HepG2 (cell line): ENCODE measurements around the gene TRAPPC10. TPM values are rescaled to one million over a fixed set of nuclear protein-coding genes. Genes with fewer than 3 reads are reported as not detected.

Source experiments
- ATAC-seq: fragments of 200-7000 bp; cut with Tn5 transposase; 3 replicates; pipeline ENCODE4 v1.9.1; 2020; ENCODE audit warnings: mild to moderate bottlenecking, moderate library complexity
- Bru-seq: library from RNA; stranded (reverse); fragments of 400-500 nt; gene quantifications from one replicate; lab custom pipeline; 2021; lab: Mats Ljungman, UMichigan
- BruChase-seq, 2 experiments: library from RNA; stranded (reverse); fragments of 400-500 nt; gene quantifications; one replicate each; lab custom pipeline; 2021; lab: Mats Ljungman, UMichigan
- BruUV-seq: library from RNA; stranded (reverse); fragments of 400-500 nt; replicated peaks from 2 replicates; lab custom pipeline; 2021; lab: Mats Ljungman, UMichigan
- CTCF ChIA-PET: fragments of 300-600 bp; formaldehyde crosslinking; extraction: SDS; loops from one replicate; lab custom pipeline; 2021; ENCODE audit warnings: low total read pairs, inconsistent platforms, low intra/inter-chr PET ratio; lab: Yijun Ruan, JAX
- POLR2A ChIA-PET: fragments of 350-600 bp; sonication (Branson Sonifier 250); formaldehyde crosslinking; loops from one replicate; lab custom pipeline; 2020; ENCODE audit warnings: antibody characterized with exemption, inconsistent platforms; lab: Yijun Ruan, JAX
- DNase-seq: peaks from one replicate; pipeline ENCODE4 v3.0.0-alpha.2; 2015; ENCODE audit warnings: low spot score
- FAIRE-seq: peaks from 3 replicates; lab custom pipeline; 2011; peaks lifted over from hg19 to GRCh38; lab: Jason Lieb, UNC
- H2AFZ ChIP-seq: one replicate; pipeline ENCODE4 v1.6.1; 2011; ENCODE audit warnings: low read length, inconsistent platforms
- H3K27ac ChIP-seq: fragments of 300-600 bp; 3 replicates; pipeline ENCODE4 v1.8.0; 2011; ENCODE audit warnings: mixed run types, mild to moderate bottlenecking, mixed read lengths, low read length, inconsistent platforms; ENCODE audit not compliant: insufficient read depth; ENCODE audit errors: extremely low read length
- H3K27me3 ChIP-seq, 2 experiments: fragments of 200-600 bp in 1 of 2; 2 replicates in 1 of 2; 3 replicates in 1 of 2; pipeline versions ENCODE4 v1.6.0 to v1.8.0; 2011; ENCODE audit warnings: low read length in 2 of 2, mild to moderate bottlenecking in 2 of 2, moderate library complexity in 2 of 2, inconsistent platforms in 1 of 2; ENCODE audit not compliant: insufficient read depth in 2 of 2, control insufficient read depth in 1 of 2
- H3K36me3 ChIP-seq, 2 experiments: fragments of 200-600 bp in 1 of 2; replicated peaks in 1 of 2; 2 replicates in 1 of 2; 3 replicates in 1 of 2; pipeline versions ENCODE4 v1.5.1 to v1.8.0; 2011; ENCODE audit warnings: low read length in 2 of 2, inconsistent platforms in 1 of 2; ENCODE audit not compliant: insufficient read depth in 2 of 2, control insufficient read depth in 1 of 2
- H3K4me1 ChIP-seq: 2 replicates; pipeline ENCODE4 v1.5.1; 2012; ENCODE audit warnings: low read length, inconsistent platforms; ENCODE audit not compliant: insufficient read depth
- H3K4me2 ChIP-seq: 2 replicates; pipeline ENCODE4 v1.6.0; 2011; ENCODE audit warnings: low read depth, low read length, inconsistent platforms
- H3K4me3 ChIP-seq, 3 experiments: fragments of 200-600 bp in 1 of 3; sonication (generic), shearing (Covaris generic) in 1 of 3; replicated peaks in 1 of 3; 2 replicates each; pipeline ENCODE4 v1.5.1; 2011 to 2016; ENCODE audit warnings: low read length in 3 of 3, inconsistent platforms in 2 of 3, low read depth in 2 of 3, mild to moderate bottlenecking in 2 of 3, control low read depth in 1 of 3, mixed read lengths in 1 of 3; ENCODE audit not compliant: insufficient read depth in 1 of 3
- H3K79me2 ChIP-seq: one replicate; pipeline ENCODE4 v1.6.1; 2011; ENCODE audit warnings: low read length, inconsistent platforms; ENCODE audit not compliant: insufficient read depth
- H3K9ac ChIP-seq: 2 replicates; pipeline ENCODE4 v1.6.0; 2011; ENCODE audit warnings: mild to moderate bottlenecking, low read depth, low read length, inconsistent platforms; ENCODE audit not compliant: insufficient read depth
- H3K9me3 ChIP-seq: 2 replicates; pipeline ENCODE4 v1.5.1; 2012; ENCODE audit warnings: mild to moderate bottlenecking, low read length
- H4K20me1 ChIP-seq: 2 replicates; pipeline ENCODE4 v1.6.0; 2011; ENCODE audit warnings: inconsistent platforms, mild to moderate bottlenecking, low read length, moderate library complexity; ENCODE audit not compliant: insufficient read depth
- AGO2 ChIP-seq: fragments of 200-400 bp; formaldehyde crosslinking; optimal IDR thresholded peaks from 2 replicates; pipeline ENCODE3; 2017; ENCODE audit warnings: mild to moderate bottlenecking, low read depth, low read length, moderate library complexity
- DRAP1 ChIP-seq: IDR thresholded peaks from 2 replicates; pipeline ENCODE4 v1.6.1; 2016; ENCODE audit warnings: missing genetic modification reagents, missing compliant biosample characterization
- HCFC1 ChIP-seq: fragments of 150-350 bp; IDR thresholded peaks from 2 replicates; pipeline ENCODE4 v1.6.1; 2014; ENCODE audit warnings: low read depth, low read length
- HOXA3 ChIP-seq: sonication (generic); formaldehyde crosslinking; IDR thresholded peaks from 2 replicates; pipeline ENCODE4 v1.5.0; 2020; ENCODE audit warnings: missing genetic modification reagents
- KDM2A ChIP-seq: sonication (generic); formaldehyde crosslinking; IDR thresholded peaks from 2 replicates; pipeline ENCODE4 v1.4.0; 2020; ENCODE audit warnings: low read depth, missing genetic modification reagents, borderline replicate concordance
- MEIS2 ChIP-seq: sonication (generic); formaldehyde crosslinking; IDR thresholded peaks from 2 replicates; pipeline ENCODE4 v1.9.0; 2021; ENCODE audit warnings: mild to moderate bottlenecking, missing genetic modification reagents
- MXD3 ChIP-seq: IDR thresholded peaks from 2 replicates; pipeline ENCODE4 v1.6.1; 2016; ENCODE audit warnings: mild to moderate bottlenecking, missing biosample characterization, missing genetic modification reagents
- MYC ChIP-seq: sonication (generic); formaldehyde crosslinking; IDR thresholded peaks from 2 replicates; pipeline ENCODE4 v1.9.0; 2021; ENCODE audit warnings: missing genetic modification reagents, borderline replicate concordance
- POLR2AphosphoS5 ChIP-seq: IDR thresholded peaks from 2 replicates; pipeline ENCODE4 v1.6.1; 2012; ENCODE audit warnings: low read depth, low read length
- RAD21 ChIP-seq: fragments of 450-650 bp; formaldehyde crosslinking; IDR thresholded peaks from 2 replicates; pipeline ENCODE4 v1.5.0; 2020; ENCODE audit warnings: mild to moderate bottlenecking
- RELA ChIP-seq: sonication (generic); formaldehyde crosslinking; IDR thresholded peaks from 2 replicates; pipeline ENCODE4 v1.4.0; 2020; ENCODE audit warnings: missing genetic modification reagents
- SP4 ChIP-seq: sonication (generic); formaldehyde crosslinking; IDR thresholded peaks from 2 replicates; pipeline ENCODE4 v1.8.1; 2023; ENCODE audit warnings: mild to moderate bottlenecking, missing genetic modification reagents
- SPEN ChIP-seq: sonication (generic); formaldehyde crosslinking; IDR thresholded peaks from 2 replicates; pipeline ENCODE4 v1.5.1; 2020; ENCODE audit warnings: low read depth, mild to moderate bottlenecking, missing genetic modification reagents
- TSC22D2 ChIP-seq: sonication (generic); formaldehyde crosslinking; IDR thresholded peaks from 2 replicates; pipeline ENCODE4 v1.5.1; 2020; ENCODE audit warnings: missing genetic modification reagents, mild to moderate bottlenecking, borderline replicate concordance
- ZFP82 ChIP-seq: sonication (generic); formaldehyde crosslinking; IDR thresholded peaks from 2 replicates; pipeline ENCODE4 v1.5.1; 2020; ENCODE audit warnings: mild to moderate bottlenecking, missing genetic modification reagents, borderline replicate concordance
- ZMYM4 ChIP-seq: sonication (generic); formaldehyde crosslinking; IDR thresholded peaks from 2 replicates; pipeline ENCODE4 v1.8.1; 2023; ENCODE audit warnings: mild to moderate bottlenecking, missing genetic modification reagents
- ZNF207 ChIP-seq: fragments of 450-650 bp; IDR thresholded peaks from 2 replicates; pipeline ENCODE4 v1.6.1; 2016; ENCODE audit warnings: antibody characterized with exemption, borderline replicate concordance
- ZNF616 ChIP-seq: sonication (generic); formaldehyde crosslinking; IDR thresholded peaks from 2 replicates; pipeline ENCODE4 v1.5.0; 2020; ENCODE audit warnings: low read depth, mild to moderate bottlenecking, missing genetic modification reagents
- WGBS: methylation state at CpG from one replicate; pipeline ENCODE4 v1.1.6; 2017; ENCODE audit warnings: low lambda C conversion rate; 5-methylcytosine and 5-hydroxymethylcytosine counted together
- in situ Hi-C: cut with HindIII; loops from 2 replicates; pipeline ENCODE4 v1.10.0; 2017; ENCODE audit warnings: low pct_unique_long_range_greater_than_20kb; ENCODE audit not compliant: extremely low pct_ligation_motif_present
- intact Hi-C: fragments of 100-400 bp; cut with micrococcal nuclease; formaldehyde crosslinking; loops from one replicate; pipeline ENCODE4 v1.10.0; 2022; ENCODE audit not compliant: unreplicated experiment
- long read RNA-seq, 2 experiments: library from RNA in 1 of 2; library from polyadenylated mRNA in 1 of 2; stranded (forward) in 1 of 2; unstranded in 1 of 2; transcript quantifications; one replicate each; pipeline ENCODE4 v2.0.0, GENCODE V29; 2019 to 2022
- polyA minus RNA-seq, 3 experiments: library from RNA; depleted of rRNA, polyadenylated mRNA; stranded (reverse); fragments of >200 nt; gene quantifications; 2 replicates each; pipeline ENCODE4 v1.2.3, GENCODE V29; 2011; ENCODE audit warnings: low replicate concordance in 1 of 3
- polyA plus RNA-seq, 8 experiments: library from polyadenylated mRNA; depleted of rRNA in 3 of 8; stranded (reverse) in 7 of 8; unstranded in 1 of 8; fragments of >200 nt; fragmentation: Illumina TruSeq in 4 of 8; extraction: Trizol in 4 of 8; gene quantifications; 2 replicates each; pipeline versions ENCODE4 v1.2.1 to v1.2.3, GENCODE V29; 2011 to 2016; ENCODE audit warnings: low read depth in 4 of 8, missing spikeins in 1 of 8, mixed read lengths in 1 of 8; ENCODE audit not compliant: insufficient read depth in 1 of 8
- total RNA-seq, 5 experiments: library from RNA; depleted of rRNA; stranded (reverse); fragments of >200 nt; fragmentation: Illumina TruSeq; extraction: Trizol; gene quantifications; 2 replicates each; pipeline ENCODE4 v1.2.3, GENCODE V29; 2016; ENCODE audit warnings: low read depth in 1 of 5

TRAPPC10 gene
- total RNA-seq (2016; rRNA removed; fragmentation: Illumina TruSeq; extraction: Trizol) = 15.2 and 16.5 TPM in 2 replicates
- total RNA-seq (2016; cell fraction: cytosol; rRNA removed; fragmentation: Illumina TruSeq; extraction: Trizol; ENCODE audit: low read depth) = 16.6 and 17.0 TPM in 2 replicates
- 12.6 and 17.1 TPM in 2 replicates for total RNA-seq (2016; cell fraction: insoluble cytoplasmic fraction; rRNA removed; fragmentation: Illumina TruSeq; extraction: Trizol)
- total RNA-seq (2016; cell fraction: membrane; rRNA removed; fragmentation: Illumina TruSeq; extraction: Trizol) = 18.2 and 18.5 TPM in 2 replicates
- 25.8 and 26.3 TPM in 2 replicates for total RNA-seq (2016; cell fraction: nucleus; rRNA removed; fragmentation: Illumina TruSeq; extraction: Trizol)
- polyA plus RNA-seq (2011; rRNA removed) = 10.6 TPM in 2 replicates
- polyA plus RNA-seq (2011; cell fraction: cytosol; rRNA removed) = 6.4 and 7.4 TPM in 2 replicates
- 33.8 and 34.4 TPM in 2 replicates for polyA plus RNA-seq (2011; cell fraction: nucleus; rRNA removed)
- polyA plus RNA-seq (2012) = 9.8 and 12.7 TPM in 2 replicates
- polyA plus RNA-seq (2016; cell fraction: cytosol; fragmentation: Illumina TruSeq; extraction: Trizol; ENCODE audit: low read depth) = 12.1 and 12.5 TPM in 2 replicates
- 9.5 and 11.9 TPM in 2 replicates for polyA plus RNA-seq (2016; cell fraction: insoluble cytoplasmic fraction; fragmentation: Illumina TruSeq; extraction: Trizol; ENCODE audit: low read depth)
- polyA plus RNA-seq (2016; cell fraction: membrane; fragmentation: Illumina TruSeq; extraction: Trizol; ENCODE audit: low read depth) = 10.0 and 10.8 TPM in 2 replicates
- 30.3 and 54.6 TPM in 2 replicates for polyA plus RNA-seq (2016; cell fraction: nucleus; fragmentation: Illumina TruSeq; extraction: Trizol; ENCODE audit: insufficient read depth, low read depth)
- 19.6 and 41.6 TPM in 2 replicates for polyA minus RNA-seq (2011; rRNA and poly(A)+ RNA removed; ENCODE audit: low replicate concordance)
- polyA minus RNA-seq (2011; cell fraction: cytosol; rRNA and poly(A)+ RNA removed) = 6.8 and 7.4 TPM in 2 replicates
- 27.6 and 28.3 TPM in 2 replicates for polyA minus RNA-seq (2011; cell fraction: nucleus; rRNA and poly(A)+ RNA removed)
- percentile 72 among the genes with signal in this experiment for Bru-seq, nascent RNA
- BruChase-seq, experiment 1, labeled RNA remaining after a 6-hour chase = percentile 83 among the genes with signal in this experiment
- BruChase-seq, experiment 2, labeled RNA remaining after a 2-hour chase = percentile 76 among the genes with signal in this experiment
- long read RNA-seq, experiment 1, partial matches to known transcripts = 2 of 2 reads
- long read RNA-seq, experiment 1, other reads (novel, unspliced or antisense) = 0 of 2 reads
- long read RNA-seq, experiment 2, full-length matches to known transcripts = 4 of 24 reads
- long read RNA-seq, experiment 2, partial matches to known transcripts = 7 of 24 reads
- long read RNA-seq, experiment 2, other reads (novel, unspliced or antisense) = 13 of 24 reads

GRCh38 chr21:44011579-44012473 is at the start of gene TRAPPC10:
Gene TRAPPC10, plus strand, starts transcription at chr21:44012309. Its CDS starts 185 bp downstream, at chr21:44012494.
- Histone ChIP-seq H3K27ac (peak within 1 kb of the TSS; percentile 92), H3K4me1 (peaks cover 47% of the 10 kb centered on the region), H3K4me2 (peak within 1 kb of the TSS; percentile 90), H3K27me3 (no peaks in the 10 kb centered on the region; a peak in 1 of 5 replicates), H2AFZ (no peak within 1 kb of the TSS), H3K9me3 (no peaks in the 10 kb centered on the region), H3K36me3 (no peaks in the 10 kb centered on the region), H3K9ac (peak within 1 kb of the TSS; percentile 90), H3K4me3 (peak within 1 kb of the TSS; percentile 80 to 85 (median 83)), H3K79me2 (peaks cover 42% of the 10 kb centered on the region), H4K20me1 (0 out of 2 replicates have a peak, but pooled peaks cover 9% of the 10 kb centered on the region)
- ChIA-PET CTCF (no interaction called here), POLR2A (no interaction called here)
- 2% methylated on average over 26 of the region's 107 CpGs for WGBS
- BruUV-seq = no TSS peak
- intact Hi-C loops = no loop called here
- in situ Hi-C loops = no loop called here
- FAIRE-seq = no peak
- peak; percentile 62 for DNase-seq
- peak; percentile 72 for ATAC-seq
- TF ChIP-seq RAD21 (CRISPR knock-in tag) = peak; percentile 32; the same call in 1 of the 2 replicates
- peak; percentile 50; the same call in 1 of the 2 replicates for TF ChIP-seq TSC22D2 (CRISPR knock-in tag)
- TF ChIP-seq MEIS2 (CRISPR knock-in tag) = peak; percentile 81; the same call in 1 of the 2 replicates
- TF ChIP-seq MXD3 (CRISPR knock-in tag) = peak; percentile 30; the same call in 1 of the 2 replicates
- TF ChIP-seq SPEN (CRISPR knock-in tag) = peak; percentile 40; the same call in 1 of the 2 replicates
- no peak for TF ChIP-seq ZFP82
- peak; percentile 60 for TF ChIP-seq AGO2
- peak; percentile 53; the same call in 1 of the 2 replicates for TF ChIP-seq ZMYM4 (CRISPR knock-in tag)
- peak; percentile 81 for TF ChIP-seq KDM2A (CRISPR knock-in tag)
- peak; percentile 64; the same call in 1 of the 2 replicates for TF ChIP-seq ZNF616
- peak; percentile 72 for TF ChIP-seq SP4 (CRISPR knock-in tag)
- TF ChIP-seq POLR2AphosphoS5 = peak; percentile 65
- TF ChIP-seq DRAP1 (CRISPR knock-in tag) = peak; percentile 36; the same call in 1 of the 2 replicates
- TF ChIP-seq HOXA3 (CRISPR knock-in tag) = peak; percentile 83
- TF ChIP-seq ZNF207 = no peak
- peak; percentile 63 for TF ChIP-seq HCFC1
- TF ChIP-seq RELA = peak; percentile 35; the same call in 1 of the 2 replicates
- TF ChIP-seq MYC (CRISPR knock-in tag) = peak; percentile 51; the same call in 1 of the 2 replicates
